Panc1 (cell line): ENCODE data around the gene MRPL55. TPM values are rescaled to one million over a fixed set of nuclear protein-coding genes. Genes with fewer than 3 reads are reported as not detected.

Experiments used
- ATAC-seq: fragments of 200-7000 bp; cut with Tn5 transposase; 2 replicates; pipeline ENCODE4 v1.9.1; 2020; ENCODE audit warnings: mild to moderate bottlenecking, moderate library complexity
- BruUV-seq: library from RNA; stranded (reverse); fragments of 400-500 nt; replicated peaks from 2 replicates; lab custom pipeline; 2021; lab: Mats Ljungman, UMichigan
- CTCF ChIA-PET: fragments of 300-600 bp; sonication (Branson Sonifier 250); formaldehyde crosslinking; loops from one replicate; lab custom pipeline; 2022; ENCODE audit warnings: antibody characterized with exemption; lab: Charles Lee
- POLR2A ChIA-PET: fragments of 300-600 bp; sonication (Branson Sonifier 250); formaldehyde crosslinking; loops from one replicate; lab custom pipeline; 2022; ENCODE audit warnings: antibody characterized with exemption; lab: Charles Lee
- DNase-seq: peaks from one replicate; pipeline ENCODE4 v3.0.0-alpha.2; 2010; ENCODE audit warnings: low read depth, low spot score
- H3K27ac ChIP-seq: 2 replicates; pipeline ENCODE4 v1.5.1; 2011; ENCODE audit warnings: mild to moderate bottlenecking, low read length, inconsistent platforms
- H3K27me3 ChIP-seq: fragments of 200-500 bp; sonication (Bioruptor generic); 2 replicates; pipeline ENCODE4 v1.6.0; 2014; ENCODE audit warnings: low read length, inconsistent platforms; ENCODE audit not compliant: control insufficient read depth, insufficient read depth
- H3K36me3 ChIP-seq: fragments of 200-500 bp; sonication (Bioruptor generic); 2 replicates; pipeline ENCODE4 v1.5.1; 2014; ENCODE audit warnings: inconsistent platforms, mild to moderate bottlenecking, low read length, moderate library complexity; ENCODE audit not compliant: control insufficient read depth, insufficient read depth
- H3K4me1 ChIP-seq: 2 replicates; pipeline ENCODE4 v1.5.1; 2011; ENCODE audit warnings: inconsistent platforms, mild to moderate bottlenecking, low read length, moderate library complexity; ENCODE audit not compliant: control insufficient read depth, insufficient read depth
- H3K4me3 ChIP-seq, 2 experiments: 2 replicates each; pipeline ENCODE4 v1.5.1; 2011 to 2012; ENCODE audit warnings: low read depth in 2 of 2, low read length in 2 of 2, mild to moderate bottlenecking in 2 of 2, inconsistent platforms in 1 of 2, moderate library complexity in 1 of 2
- H3K9me3 ChIP-seq: fragments of 200-500 bp; sonication (Bioruptor generic); 2 replicates; pipeline ENCODE4 v1.5.1; 2014; ENCODE audit warnings: low read depth, mild to moderate bottlenecking, inconsistent platforms, low read length, moderate library complexity; ENCODE audit not compliant: control insufficient read depth, insufficient read depth
- CTCF ChIP-seq: fragments of 450-650 bp; IDR thresholded peaks from 2 replicates; pipeline ENCODE4 v1.5.1; 2017; ENCODE audit warnings: mild to moderate bottlenecking
- POLR2AphosphoS5 ChIP-seq: IDR thresholded peaks from 2 replicates; pipeline ENCODE4 v1.6.1; 2012; ENCODE audit warnings: mild to moderate bottlenecking, low read depth, low read length, moderate library complexity
- REST ChIP-seq, 2 experiments: IDR thresholded peaks; 2 replicates each; pipeline ENCODE4 v1.6.1; 2011 to 2012; ENCODE audit warnings: low read depth in 2 of 2, control low read depth in 1 of 2, low read length in 1 of 2, mild to moderate bottlenecking in 1 of 2, moderate library complexity in 1 of 2; ENCODE audit not compliant: insufficient read depth in 1 of 2
- SIN3A ChIP-seq: IDR thresholded peaks from 2 replicates; pipeline ENCODE4 v1.6.1; 2012; ENCODE audit warnings: low read depth, mild to moderate bottlenecking, low read length, moderate library complexity, borderline replicate concordance; ENCODE audit not compliant: insufficient read depth
- TCF7L2 ChIP-seq: IDR thresholded peaks from 2 replicates; pipeline ENCODE4 v1.6.1; 2011; ENCODE audit warnings: mild to moderate bottlenecking, low read depth, low read length, inconsistent platforms
- in situ Hi-C: cut with HindIII; loops from 2 replicates; pipeline ENCODE4 v1.10.0; 2016; ENCODE audit warnings: low sequenced_read_pairs, low pct_unique_long_range_greater_than_20kb
- intact Hi-C: fragments of 100-400 bp; cut with micrococcal nuclease; formaldehyde crosslinking; loops from one replicate; pipeline ENCODE4 v1.10.0; 2022; ENCODE audit not compliant: unreplicated experiment
- total RNA-seq: library from RNA; stranded (reverse); gene quantifications from one replicate; pipeline ENCODE4 v1.2.1, GENCODE V29; 2021; ENCODE audit not compliant: unreplicated experiment

MRPL55 gene
- total RNA-seq, 1 experiment from 2014 or later, result 53.0 TPM

GRCh38 chr1:228082918-228083870 lies 25.9 kb downstream of the MRPL55 start:
- in situ Hi-C loops (no loop called here), intact Hi-C loops (no loop called here)
- Histone ChIP-seq H3K9me3 (no peaks in the 10 kb centered on the region), H3K4me1 (peaks cover 49% of the 10 kb centered on the region), H3K27ac (peak overlapping the region; percentile 82), H3K36me3 (peaks cover 7% of the 10 kb centered on the region; the same call in 1 of the 2 replicates), H3K27me3 (no peaks in the 10 kb centered on the region), H3K4me3 (peak overlapping the region; percentile 87 to 98)
- no TSS peak for BruUV-seq
- TF ChIP-seq SIN3A (no peak), REST (IDR thresholded peaks at IDR 0.05; ENCODE audit: insufficient read depth in 1 of 2, low read depth in 2 of 2, low read length in 1 of 2) (no peak), POLR2AphosphoS5 (no peak), TCF7L2 (no peak), CTCF (no peak)
- POLR2A ChIA-PET, result no interaction called here
- CTCF ChIA-PET, result interaction anchor here (0.6 kb wide), 1 partner anchor 20 kb away, joined by 5 read pairs; no protein-coding TSS in a partner anchor
- peak; percentile 15 for ATAC-seq
- DNase-seq, result no peak

- Histone ChIP-seq H3K27ac (peak within 1 kb of the TSS; percentile 82), H3K27me3 (no peaks in the 10 kb centered on the region), H3K4me3 (peak within 1 kb of the TSS; percentile 87 to 98), H3K9me3 (no peaks in the 10 kb centered on the region), H3K4me1 (peaks cover 41% of the 10 kb centered on the region), H3K36me3 (peaks cover 7% of the 10 kb centered on the region; the same call in 1 of the 2 replicates)
- in situ Hi-C loops, result no loop called here
- intact Hi-C loops, result no loop called here
- ATAC-seq (peak; percentile 90), DNase-seq (peak; percentile 65)
- no TSS peak for BruUV-seq
- POLR2A ChIA-PET, result interaction anchor here (0.5 to 0.6 kb wide), 2 partner anchors 81 to 139 kb away, joined by 3 to 5 read pairs; no protein-coding TSS in a partner anchor
- CTCF ChIA-PET, result interaction anchor here (0.6 kb wide), 1 partner anchor 21 kb away, joined by 5 read pairs; no protein-coding TSS in a partner anchor
- TF ChIP-seq SIN3A (peak; percentile 79; the same call in 1 of the 2 replicates), CTCF (no peak), POLR2AphosphoS5 (peak; percentile 77), REST (IDR thresholded peaks at IDR 0.05; ENCODE audit: insufficient read depth in 1 of 2, low read depth in 2 of 2, low read length in 1 of 2) (no peak)
Measured at GRCh38 chr1:228082214-228082917, 26.7 kb downstream of the MRPL55 start, which contains the start of gene ARF1. TSS of gene ARF1 (plus strand) at chr1:228082708. CDS start at chr1:228097115, 14,407 bp downstream.
